Measurements from ENCODE around the gene B2M.

B2M gene

GRCh38 chr15:44728576-44729407 lies 17.5 kb downstream of the B2M start:
- TF ChIP-seq ZBTB7A (IDR thresholded peaks at IDR 0.05; ENCODE audit: low read depth) (no peak), MAX (IDR thresholded peaks at IDR 0.05) (no peak; the same call in none of the 2 replicates), FOXM1 (IDR thresholded peaks at IDR 0.05; ENCODE audit: borderline replicate concordance, low read depth) (peak; percentile 75; the same call in 1 of the 2 replicates), CEBPB (IDR thresholded peaks at IDR 0.05) (no peak), USF1 (IDR thresholded peaks at IDR 0.05) (no peak; the same call in 1 of the 2 replicates), EP300 (IDR thresholded peaks at IDR 0.05; ENCODE audit: borderline replicate concordance) (no peak; the same call in 1 of the 2 replicates), TCF12 (IDR thresholded peaks at IDR 0.05; ENCODE audit: low read depth) (peak; percentile 18; the same call in 1 of the 2 replicates), CREB1 (IDR thresholded peaks at IDR 0.05; ENCODE audit: low read depth) (peak; percentile 83), TEAD4 (IDR thresholded peaks at IDR 0.05) (no peak), RAD21 (IDR thresholded peaks at IDR 0.05; ENCODE audit: low read depth) (no peak), TAF1 (IDR thresholded peaks at IDR 0.05; ENCODE audit: low read depth) (peak; percentile 67), YY1 (IDR thresholded peaks at IDR 0.05; ENCODE audit: low read depth) (no peak), NFIC (IDR thresholded peaks at IDR 0.05) (peak; percentile 29; the same call in 1 of the 2 replicates), EGR1 (IDR thresholded peaks at IDR 0.05) (0 out of 2 replicates have a peak, but pooled peaks have one; percentile 31)

GRCh38 chr15:44729408-44730127 lies 18.3 kb downstream of the B2M start:
- TF ChIP-seq CREB1 (IDR thresholded peaks at IDR 0.05; ENCODE audit: low read depth) (no peak), FOXM1 (IDR thresholded peaks at IDR 0.05; ENCODE audit: borderline replicate concordance, low read depth) (no peak), NFIC (IDR thresholded peaks at IDR 0.05) (no peak), REST (IDR thresholded peaks at IDR 0.05; ENCODE audit: low read depth) (no peak), TAF1 (IDR thresholded peaks at IDR 0.05; ENCODE audit: low read depth) (no peak), TCF12 (IDR thresholded peaks at IDR 0.05; ENCODE audit: low read depth) (no peak), EGR1 (IDR thresholded peaks at IDR 0.05) (no peak), ZBTB7A (IDR thresholded peaks at IDR 0.05; ENCODE audit: low read depth) (no peak)

- TF ChIP-seq FOXM1 (IDR thresholded peaks at IDR 0.05; ENCODE audit: borderline replicate concordance, low read depth) (no peak), YY1 (IDR thresholded peaks at IDR 0.05; ENCODE audit: low read depth) (no peak), TCF12 (IDR thresholded peaks at IDR 0.05; ENCODE audit: low read depth) (no peak), CREB1 (IDR thresholded peaks at IDR 0.05; ENCODE audit: low read depth) (no peak), EP300 (IDR thresholded peaks at IDR 0.05; ENCODE audit: borderline replicate concordance) (no peak), RAD21 (IDR thresholded peaks at IDR 0.05; ENCODE audit: low read depth) (no peak), ZBTB7A (IDR thresholded peaks at IDR 0.05; ENCODE audit: low read depth) (no peak), USF1 (IDR thresholded peaks at IDR 0.05) (no peak), MAX (IDR thresholded peaks at IDR 0.05) (no peak), CEBPB (IDR thresholded peaks at IDR 0.05) (no peak), NFIC (IDR thresholded peaks at IDR 0.05) (no peak), TAF1 (IDR thresholded peaks at IDR 0.05; ENCODE audit: low read depth) (no peak)
Observed at GRCh38 chr15:44734839-44735481, 23.6 kb downstream of the B2M start.

- TF ChIP-seq CEBPB (IDR thresholded peaks at IDR 0.05) = no peak
- TF ChIP-seq NFIC (IDR thresholded peaks at IDR 0.05) = no peak
- TF ChIP-seq CREB1 (IDR thresholded peaks at IDR 0.05; ENCODE audit: low read depth) = no peak
- TF ChIP-seq FOXM1 (IDR thresholded peaks at IDR 0.05; ENCODE audit: borderline replicate concordance, low read depth) = no peak
- TF ChIP-seq MAX (IDR thresholded peaks at IDR 0.05) = no peak
- TF ChIP-seq YY1 (IDR thresholded peaks at IDR 0.05; ENCODE audit: low read depth) = no peak
- no peak for TF ChIP-seq EGR1 (IDR thresholded peaks at IDR 0.05)
Observed at GRCh38 chr15:44735482-44736180, 24.3 kb downstream of the B2M start.

- no peak for TF ChIP-seq NFIC (IDR thresholded peaks at IDR 0.05)
- TF ChIP-seq MAX (IDR thresholded peaks at IDR 0.05) = no peak
- no peak for TF ChIP-seq EGR1 (IDR thresholded peaks at IDR 0.05)
- TF ChIP-seq TCF12 (IDR thresholded peaks at IDR 0.05; ENCODE audit: low read depth) = no peak
- no peak for TF ChIP-seq EP300 (IDR thresholded peaks at IDR 0.05; ENCODE audit: borderline replicate concordance)
- TF ChIP-seq RAD21 (IDR thresholded peaks at IDR 0.05; ENCODE audit: low read depth) = no peak
Observed at GRCh38 chr15:44736181-44736765, 25.0 kb downstream of the B2M start, which contains the start of gene TRIM69. TRIM69 (plus strand) TSS chr15:44736528; CDS start chr15:44736705, 177 bp downstream.

Measured in Ishikawa (cell line).